ENCODE measurements around the gene LMOD1.
A peak's percentile ranks its signal among the peaks of the same experiment; 100 is the strongest.

DNA sequence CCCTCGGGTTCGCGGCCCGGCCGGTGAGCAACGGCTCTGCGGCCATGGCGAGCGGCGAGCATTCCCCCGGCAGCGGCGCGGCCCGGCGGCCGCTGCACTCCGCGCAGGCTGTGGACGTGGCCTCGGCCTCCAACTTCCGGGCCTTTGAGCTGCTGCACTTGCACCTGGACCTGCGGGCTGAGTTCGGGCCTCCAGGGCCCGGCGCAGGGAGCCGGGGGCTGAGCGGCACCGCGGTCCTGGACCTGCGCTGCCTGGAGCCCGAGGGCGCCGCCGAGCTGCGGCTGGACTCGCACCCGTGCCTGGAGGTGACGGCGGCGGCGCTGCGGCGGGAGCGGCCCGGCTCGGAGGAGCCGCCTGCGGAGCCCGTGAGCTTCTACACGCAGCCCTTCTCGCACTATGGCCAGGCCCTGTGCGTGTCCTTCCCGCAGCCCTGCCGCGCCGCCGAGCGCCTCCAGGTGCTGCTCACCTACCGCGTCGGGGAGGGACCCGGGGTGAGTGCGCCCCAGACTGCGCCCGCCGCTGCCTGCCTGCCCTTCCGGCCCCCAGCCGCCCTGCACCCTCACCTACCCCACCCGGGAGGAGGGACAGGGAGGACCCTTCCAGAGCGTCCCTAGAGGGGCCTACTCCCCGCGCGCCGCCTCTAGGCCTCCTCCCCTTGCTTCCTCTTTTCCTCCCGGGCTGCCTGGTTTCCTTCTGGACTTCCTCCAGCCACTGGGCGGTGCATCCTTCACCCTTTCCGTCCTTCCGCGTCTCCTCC lies 36.5 kb upstream of the LMOD1 start, which contains the start of gene RNPEP:
- TF ChIP-seq TAF1 (IDR thresholded peaks at IDR 0.05; ENCODE audit: borderline replicate concordance, low read depth, low read length) (peak; percentile 45; the same call in 1 of the 2 replicates), POLR2AphosphoS5 (IDR thresholded peaks at IDR 0.05; ENCODE audit: low read depth, low read length) (peak; percentile 30; the same call in 1 of the 2 replicates), POLR2A (IDR thresholded peaks at IDR 0.05; ENCODE audit: low read depth, low read length) (peak; percentile 54; the same call in 1 of the 2 replicates)

All from GM12892 (cell line).